ENCODE measurements around the gene POLR1D.
"Not testable (repeated sequence)": the region's sequence is repeated elsewhere in the genome, so short reads cannot be mapped to it uniquely, and the experiment has no call there.

POLR1D gene

DNA sequence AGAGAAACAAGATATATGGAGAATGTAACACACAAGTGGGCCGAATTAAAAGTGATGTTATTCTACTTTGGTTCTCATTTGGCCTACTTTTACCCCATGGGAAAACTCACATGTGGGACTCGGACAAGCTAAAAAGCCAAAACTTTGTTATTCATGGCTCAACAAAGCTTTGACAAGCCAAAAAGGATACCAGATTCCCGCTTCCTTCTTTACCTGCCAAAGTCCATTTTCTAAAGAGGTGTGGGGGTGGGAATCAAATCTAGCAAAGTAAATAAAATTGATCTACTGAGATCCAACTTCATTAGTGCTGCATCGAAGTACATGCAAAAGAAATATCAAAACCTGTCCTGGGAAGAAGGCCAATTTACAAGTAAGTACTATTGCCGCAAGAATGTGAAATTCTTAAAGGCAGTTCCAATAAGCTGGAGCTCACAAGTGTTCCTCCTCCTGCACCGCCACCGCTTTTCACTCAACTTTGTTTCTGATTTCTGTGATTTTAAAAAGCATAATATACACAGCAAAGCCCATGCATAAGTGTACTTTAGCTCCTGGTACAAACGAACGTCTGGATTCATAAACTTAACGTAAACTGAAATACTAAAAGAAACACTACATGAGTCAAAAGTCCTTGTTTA, 2.5 kb upstream of the POLR1D start:
- no peak for DNase-seq

DNA sequence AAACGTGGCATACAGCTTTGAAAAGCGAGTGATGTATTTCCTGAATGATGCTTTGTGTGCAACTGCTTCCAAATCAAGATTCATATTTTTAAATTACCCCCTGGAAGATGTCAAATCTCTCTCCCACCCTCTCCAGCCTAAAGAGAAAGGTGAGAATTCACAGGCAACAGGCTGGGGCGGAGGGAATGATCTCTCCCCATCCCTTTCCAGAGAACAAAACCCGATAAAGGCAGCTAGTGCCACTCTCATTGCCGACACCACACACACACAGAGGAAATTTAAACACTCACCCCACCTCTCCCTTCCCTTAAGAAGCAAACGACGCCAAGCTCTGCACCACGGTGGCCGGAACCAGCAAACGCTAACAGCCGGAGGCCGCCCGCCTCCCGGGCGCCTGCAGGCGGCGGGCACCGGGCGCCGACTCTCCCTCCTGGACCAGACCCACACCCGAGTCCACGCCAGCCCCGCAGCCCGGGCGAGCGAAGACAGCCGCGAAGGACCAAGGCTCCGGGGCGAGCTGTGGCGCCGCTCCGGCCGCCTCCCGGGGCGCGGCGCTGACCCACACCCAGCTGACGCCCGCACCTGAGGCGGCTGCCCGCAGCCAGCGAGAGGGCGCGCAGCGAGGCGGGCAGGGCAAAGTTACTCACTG, 1.8 kb upstream of the POLR1D start:
- peak; percentile 43 for DNase-seq

DNA sequence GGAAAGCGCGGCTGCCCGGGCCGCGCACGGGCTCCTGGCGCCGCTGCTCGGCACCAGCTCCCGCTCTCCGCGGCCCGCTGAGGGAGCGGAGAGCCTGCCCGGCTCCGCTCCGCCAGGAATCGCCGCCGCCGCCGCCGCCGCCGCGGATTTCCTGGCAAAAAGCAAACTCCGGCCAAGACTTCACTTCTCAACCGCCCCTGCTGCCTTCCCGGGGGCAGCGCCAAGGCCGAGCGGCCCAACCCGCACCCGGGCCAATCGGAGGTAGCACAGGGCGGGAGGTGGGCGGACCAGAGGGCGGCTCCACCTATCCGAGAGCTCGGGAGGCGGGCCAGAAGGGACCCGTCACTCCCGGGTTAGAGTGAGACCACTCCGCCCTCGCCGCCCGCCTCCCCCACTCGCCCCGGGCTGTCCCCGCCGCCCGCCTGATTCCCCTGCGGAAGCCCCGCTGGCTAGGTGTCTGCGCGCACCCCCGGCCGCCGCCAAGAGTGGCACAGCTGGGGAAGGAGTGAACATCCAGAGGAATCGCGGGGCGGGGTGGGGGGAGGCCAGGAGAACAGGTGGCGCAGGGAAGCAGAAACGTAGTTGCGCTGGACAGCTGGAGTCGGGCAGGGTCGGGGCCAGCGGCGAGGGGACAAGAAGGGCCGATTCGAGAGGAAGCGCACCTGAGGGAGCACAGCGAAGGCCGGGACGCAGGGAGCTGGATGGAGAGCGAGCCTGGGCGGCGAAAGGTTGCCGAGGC, 1.1 kb upstream of the POLR1D start, which contains the start of gene LNX2:
TSS of gene LNX2 (minus strand) at position 153 of the 739 bp plus-strand sequence. CDS start 38,826 bp downstream, outside the sequence.
- peak; percentile 96 for DNase-seq

DNA sequence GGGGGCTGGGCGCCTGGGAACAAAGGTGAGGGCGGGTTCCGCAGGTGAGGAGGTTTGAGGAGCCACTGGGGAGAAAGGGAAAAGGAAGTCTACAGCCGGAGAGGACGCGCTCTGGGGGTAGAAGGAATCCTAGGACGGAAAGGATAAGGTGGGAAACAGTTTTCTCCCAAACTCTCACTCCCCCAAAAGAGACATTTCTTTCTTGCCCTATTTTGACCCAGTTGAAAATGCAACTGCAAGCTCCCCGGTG, 651 bp upstream of the POLR1D start:
- DNase-seq, result no peak

DNA sequence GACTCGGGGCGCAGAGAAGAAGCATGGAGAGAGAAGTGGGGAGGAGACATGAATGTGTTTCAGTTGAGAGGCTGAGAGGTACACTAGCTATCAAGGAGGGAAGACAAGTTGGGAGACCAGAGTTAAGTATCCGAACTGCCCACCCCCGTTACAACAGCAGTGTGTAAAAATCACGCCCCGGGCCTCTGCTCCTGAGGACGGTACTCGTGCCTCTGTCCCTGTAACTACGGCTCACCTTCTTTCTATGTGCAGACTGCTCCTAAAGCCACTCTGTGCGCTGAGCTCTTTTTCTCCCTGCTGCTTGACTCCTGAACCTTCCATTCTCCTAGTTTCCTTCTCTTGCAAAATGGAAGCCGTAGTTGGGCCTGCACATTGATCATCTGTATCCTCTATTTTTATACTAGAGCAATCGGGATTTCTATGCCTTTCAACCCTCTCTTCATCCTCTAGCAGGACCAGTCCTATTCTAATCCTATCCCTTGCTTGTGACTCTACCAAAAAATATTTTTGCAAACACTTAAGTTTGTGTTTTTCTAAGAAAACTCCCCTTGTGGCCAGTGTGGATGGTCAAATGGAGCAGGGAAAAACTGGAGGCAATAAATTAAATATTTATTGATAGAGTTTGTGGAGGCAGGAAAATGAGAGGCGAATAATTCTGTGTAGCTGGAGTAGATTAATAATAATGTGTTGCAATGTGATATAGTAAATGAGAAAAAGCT, 569 bp downstream of the POLR1D start:
- no peak for DNase-seq

DNA sequence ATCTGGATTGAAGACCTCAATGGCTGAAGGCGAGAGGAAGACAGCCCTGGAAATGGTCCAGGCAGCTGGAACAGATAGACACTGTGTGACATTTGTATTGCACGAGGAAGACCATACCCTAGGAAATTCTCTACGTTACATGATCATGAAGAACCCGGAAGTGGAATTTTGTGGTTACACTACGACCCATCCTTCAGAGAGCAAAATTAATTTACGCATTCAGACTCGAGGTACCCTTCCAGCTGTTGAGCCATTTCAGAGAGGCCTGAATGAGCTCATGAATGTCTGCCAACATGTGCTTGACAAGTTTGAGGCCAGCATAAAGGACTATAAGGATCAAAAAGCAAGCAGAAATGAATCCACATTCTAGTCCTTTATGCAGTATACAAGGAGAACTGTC, 1.2 kb downstream of the POLR1D start:
- no peak for DNase-seq

DNA sequence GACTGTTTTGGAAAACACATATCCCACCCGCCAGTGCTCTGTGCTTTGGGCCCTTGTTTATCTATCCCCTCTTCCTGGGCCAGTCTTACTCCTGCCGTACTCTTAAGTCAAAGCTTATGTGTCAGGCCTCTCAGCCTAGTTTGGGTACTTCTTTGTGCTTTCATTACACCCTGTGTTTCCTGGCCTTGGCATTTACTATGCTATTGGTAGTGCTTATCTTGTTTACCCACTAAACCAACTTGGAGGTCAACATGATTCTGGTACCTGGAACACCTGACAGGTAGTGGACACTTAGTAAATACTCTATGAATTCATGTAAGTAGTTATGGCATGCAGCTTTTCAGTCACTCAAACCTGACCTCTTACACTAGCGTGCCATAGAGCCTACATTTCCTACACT, 2.4 kb downstream of the POLR1D start:
- no peak for DNase-seq

DNA sequence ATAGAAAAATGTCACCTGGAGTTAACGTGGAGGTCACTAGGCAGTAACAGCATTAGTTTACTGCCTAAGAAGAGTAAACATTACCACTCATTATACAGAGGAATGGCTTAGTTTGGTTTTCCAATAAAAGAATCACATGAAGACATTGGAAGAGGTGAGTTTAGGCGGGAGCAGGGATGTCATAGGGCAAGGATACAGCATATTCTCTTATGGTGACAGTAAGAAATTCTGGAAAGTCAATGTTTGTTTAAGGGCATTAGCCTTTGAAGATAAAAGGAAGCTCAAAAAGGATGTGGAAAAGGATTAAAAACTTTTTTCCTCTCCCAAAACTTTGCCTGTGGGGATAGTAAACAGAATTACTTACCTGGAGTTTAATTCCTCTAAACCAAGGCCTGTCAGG, 4.1 kb downstream of the POLR1D start:
- DNase-seq, result no peak

DNA sequence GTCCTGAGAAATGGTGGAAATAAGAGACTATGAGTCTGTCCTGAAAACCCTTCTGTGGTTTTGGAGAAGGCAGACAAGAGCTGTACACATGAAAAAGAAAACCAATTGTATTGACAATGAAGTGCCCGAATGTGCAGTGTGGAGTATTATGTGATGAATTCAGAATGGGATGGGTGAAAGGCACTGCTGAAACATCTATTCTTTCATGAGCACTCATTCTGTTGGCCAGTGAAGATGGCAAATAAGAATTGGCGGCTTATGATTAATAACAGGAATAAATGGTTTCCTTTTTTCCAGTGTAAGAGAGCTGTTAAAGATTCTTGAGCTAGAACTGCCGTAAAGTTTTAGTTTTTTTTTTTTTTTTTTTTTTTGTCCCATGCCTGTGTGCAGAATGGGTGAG, 5.7 kb downstream of the POLR1D start:
- DNase-seq, result no peak

DNA sequence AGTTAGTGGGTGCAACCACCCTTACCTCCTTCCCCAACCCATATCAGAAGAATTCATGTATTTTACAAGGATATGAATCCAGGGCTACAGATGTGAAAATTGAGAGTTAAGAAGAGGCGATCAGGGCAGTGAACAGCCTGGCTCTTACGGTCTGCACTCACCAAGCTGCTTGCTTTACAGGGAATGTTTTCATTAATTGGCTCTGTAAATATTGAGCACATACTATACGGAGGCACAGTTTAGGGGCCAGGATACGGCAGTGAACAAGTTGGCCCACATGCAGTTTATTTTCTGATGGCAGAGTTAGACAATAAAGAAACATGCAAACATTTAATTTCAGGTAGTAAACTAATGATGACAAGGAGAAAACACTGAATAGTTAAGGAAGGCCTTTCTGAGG, 6.4 kb downstream of the POLR1D start:
- DNase-seq, result no peak

DNA sequence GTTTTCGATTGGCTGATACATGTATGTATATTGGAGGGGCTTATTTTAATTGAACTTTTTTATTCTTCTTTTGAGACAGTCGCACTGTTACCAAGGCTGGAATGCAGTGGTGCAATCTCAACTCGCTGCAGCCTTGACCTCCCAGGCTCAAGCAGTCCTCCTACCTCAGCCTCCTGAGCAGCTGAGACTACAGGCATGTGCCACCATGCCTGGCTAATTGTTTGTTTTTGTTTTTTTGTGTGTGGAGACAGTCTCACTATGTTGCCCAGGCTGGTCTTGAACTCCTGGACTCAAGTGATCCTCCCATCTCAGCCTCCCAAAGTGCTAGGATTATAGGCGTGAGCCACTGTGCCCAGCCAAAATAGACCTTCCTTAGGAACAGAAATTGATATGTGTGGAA, 7.1 kb downstream of the POLR1D start:
- not testable (repeated sequence) for DNase-seq

DNA sequence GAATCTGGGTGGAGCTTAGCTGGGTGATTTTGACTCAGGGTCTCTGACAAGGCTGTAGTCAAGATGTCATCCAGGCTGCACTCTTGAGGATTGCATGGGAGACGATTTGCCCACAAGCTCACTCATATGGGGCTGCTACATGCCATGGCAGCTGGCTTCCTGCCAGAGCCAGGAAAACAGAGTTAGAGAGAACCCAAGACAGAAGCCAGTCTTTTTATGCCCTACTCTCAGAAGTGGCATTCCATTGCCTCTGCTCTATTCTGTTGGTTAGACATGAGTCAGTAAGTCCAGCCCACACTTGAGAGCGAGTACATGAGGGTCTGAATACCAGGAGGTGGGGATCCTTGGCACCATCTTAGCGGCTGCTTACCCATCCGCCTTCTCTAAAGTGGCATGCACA, 9.5 kb downstream of the POLR1D start:
- no peak for DNase-seq

DNA sequence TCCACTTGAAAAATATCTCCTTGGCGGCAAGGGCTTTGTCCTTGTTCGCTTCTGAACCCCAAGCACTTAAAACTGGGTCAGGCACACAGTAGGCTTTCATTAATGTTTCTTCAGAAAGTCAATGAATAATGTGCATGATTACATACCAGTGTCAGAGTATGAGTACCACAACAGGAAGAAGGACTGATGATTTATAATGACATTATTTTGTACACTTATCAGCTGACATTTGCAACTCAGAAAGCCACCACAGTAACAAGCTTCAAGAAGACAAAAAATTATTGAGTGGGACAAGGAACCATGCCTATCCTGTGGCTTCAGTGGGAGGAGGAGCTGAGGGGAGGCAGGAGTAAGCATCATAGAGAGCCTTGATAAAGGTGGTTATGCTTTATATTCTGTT, 10.0 kb downstream of the POLR1D start:
- DNase-seq, result no peak

DNA sequence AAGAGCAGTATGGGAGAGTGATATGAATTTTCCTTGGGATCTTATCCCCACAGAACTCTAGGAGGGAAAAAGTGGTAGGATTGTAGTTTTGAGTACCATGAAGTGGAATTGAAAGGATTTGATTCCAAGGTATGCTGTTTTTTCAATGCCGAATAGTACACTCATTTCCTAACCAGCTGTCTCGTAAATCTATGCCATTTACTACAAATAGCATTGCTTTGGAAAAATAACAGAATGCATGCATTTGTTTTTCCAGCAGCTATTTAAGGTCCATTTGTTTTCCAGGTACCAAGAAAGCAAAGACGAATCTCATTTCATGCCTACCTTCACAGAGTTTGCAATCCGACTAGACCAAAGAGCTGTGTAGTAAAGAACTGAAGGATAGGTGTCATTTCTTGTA, 10.5 kb downstream of the POLR1D start:
- DNase-seq, result no peak

DNA sequence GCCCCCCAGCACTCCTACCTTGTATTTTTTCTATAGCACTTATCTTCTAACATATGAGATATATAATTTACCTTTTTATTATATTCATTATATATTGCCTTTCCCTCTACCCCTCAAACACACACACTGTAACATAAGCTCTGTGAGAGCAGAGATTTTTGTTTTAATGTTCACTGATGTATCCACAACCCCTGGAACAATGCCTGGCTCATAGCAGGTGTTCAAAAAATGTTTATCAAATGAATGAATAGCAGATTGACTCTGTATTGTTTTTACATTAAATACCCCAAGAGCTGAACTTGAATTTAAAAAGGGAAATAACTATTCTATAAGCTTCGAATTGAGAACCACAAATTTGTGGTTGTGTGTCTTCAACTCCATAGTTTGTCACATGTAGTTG, 11.0 kb downstream of the POLR1D start:
- no peak for DNase-seq

DNA sequence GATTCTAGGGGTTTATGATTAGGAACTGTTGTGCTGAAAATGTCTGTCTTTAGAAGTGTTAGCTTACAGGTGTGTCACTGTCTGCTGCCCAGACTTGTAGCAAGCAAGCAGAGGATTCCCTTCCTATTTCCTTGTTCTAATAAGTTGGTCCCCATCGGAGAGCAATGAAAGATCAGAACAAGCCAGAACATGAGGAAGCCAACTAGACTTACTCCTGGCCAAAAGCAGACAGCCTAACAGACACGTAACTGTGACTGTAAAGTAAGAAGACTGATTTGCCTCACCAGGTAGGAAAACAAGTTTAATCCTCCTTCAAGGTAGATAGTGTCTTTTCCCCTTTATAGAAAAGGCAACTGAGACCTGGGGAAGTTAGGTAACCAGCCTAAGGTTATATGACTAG, 12.5 kb downstream of the POLR1D start:
- DNase-seq, result no peak

DNA sequence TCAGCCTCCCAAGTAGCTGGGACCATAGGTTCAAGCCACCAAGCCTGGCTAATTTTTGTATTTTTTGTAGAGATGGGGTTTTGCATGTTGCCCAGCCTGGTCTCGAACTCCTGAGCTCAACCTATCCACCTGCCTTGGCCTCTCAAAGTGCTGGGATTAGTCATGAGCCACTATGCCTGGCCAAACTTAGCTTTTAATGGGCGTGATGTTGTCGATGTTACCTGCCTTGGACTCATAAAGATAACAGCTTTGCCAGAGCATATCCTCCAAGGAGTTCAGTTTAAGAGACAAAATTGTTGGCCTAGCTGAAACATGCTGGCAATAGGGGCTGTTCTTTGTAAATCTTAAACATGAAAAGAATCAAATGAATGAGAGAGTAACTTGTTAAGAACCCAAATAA, 13.1 kb downstream of the POLR1D start:
- no peak for DNase-seq

DNA sequence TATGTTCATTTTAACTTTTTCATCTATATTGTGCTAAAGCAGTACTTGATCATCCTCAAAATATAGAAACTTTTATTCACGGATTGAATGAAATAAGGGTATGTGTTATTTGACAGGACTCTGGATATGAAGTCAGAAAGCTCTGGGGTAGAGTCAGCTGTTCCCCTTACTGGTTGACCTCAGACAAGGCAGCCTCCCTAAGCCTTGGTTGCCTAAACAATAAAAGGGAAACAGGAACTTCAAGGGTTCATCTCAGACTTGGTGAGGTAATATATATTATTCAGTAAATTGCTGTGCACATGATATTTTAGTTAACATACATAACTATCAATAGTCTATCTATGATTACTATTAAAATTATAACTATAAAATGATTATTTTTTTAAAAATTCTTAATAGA, 13.6 kb downstream of the POLR1D start:
- DNase-seq, result no peak

DNA sequence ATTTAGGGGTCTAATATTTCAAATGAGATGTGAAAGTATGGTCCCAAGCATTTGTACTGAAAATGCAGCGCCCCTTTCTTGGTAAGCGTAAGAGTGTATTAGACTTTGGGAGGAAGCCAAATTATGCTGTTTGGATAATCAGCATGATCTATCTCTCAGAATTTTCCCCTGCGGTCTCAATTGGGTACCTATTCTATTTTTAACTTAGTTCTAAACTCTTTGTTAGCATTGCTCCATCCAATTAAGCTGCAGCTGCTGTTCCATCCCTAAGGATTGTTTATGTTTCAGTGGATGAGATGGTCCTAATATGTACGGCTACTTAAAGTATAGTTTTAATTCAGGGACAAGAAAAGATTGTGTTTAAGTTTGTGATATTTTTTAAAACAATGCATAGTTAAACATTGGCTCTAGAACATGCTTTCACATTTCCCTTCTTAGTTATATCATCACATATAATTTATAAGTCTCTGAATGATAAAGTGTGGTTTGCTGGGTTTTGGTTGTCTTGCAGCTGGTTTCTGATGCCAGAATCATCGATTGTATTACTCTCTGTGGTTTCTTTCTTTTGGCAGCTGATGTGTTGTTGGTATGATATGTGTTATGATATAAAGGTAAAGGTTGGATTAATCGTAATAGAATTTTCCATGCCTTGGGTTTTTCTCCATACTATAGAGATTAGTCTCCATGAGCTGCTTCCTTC, 15.0 kb downstream of the POLR1D start:
- no peak for DNase-seq

DNA sequence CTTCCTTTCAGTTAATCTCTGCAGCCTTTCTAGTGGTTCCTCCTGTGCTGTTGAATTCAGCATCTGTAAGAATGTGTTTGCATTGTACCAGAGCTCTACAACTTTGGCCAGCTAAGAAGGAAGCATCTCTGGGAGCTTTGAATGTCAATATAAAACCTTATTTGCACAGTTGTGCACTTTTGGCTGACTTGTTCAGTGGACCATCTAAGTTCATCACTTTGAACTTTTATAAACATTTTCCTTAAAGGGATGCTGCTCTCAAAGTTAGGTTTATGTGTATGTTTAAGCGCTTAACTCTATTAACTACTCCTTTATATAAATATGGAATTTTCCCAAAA, 15.6 kb downstream of the POLR1D start:
- DNase-seq, result no peak

DNA sequence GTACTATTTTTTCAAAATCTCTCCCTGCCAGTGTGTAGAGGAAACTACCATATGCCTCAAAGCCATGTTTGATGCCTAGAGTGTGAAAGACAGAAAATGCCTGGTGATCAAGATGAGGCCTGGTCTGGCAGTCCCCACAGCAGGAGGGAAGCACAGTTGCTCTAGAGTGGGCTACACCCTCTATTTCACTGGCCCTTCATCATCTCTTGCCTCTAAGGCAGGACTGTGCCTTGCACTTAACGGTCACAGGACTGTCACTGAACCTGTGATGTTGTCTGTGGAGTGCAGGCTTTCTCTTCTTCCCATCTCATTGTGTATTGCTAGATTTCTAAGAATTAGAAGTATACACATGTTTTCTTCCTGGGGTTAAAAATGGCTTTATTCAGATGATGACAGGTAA, 16.3 kb downstream of the POLR1D start:
- no peak for DNase-seq

DNA sequence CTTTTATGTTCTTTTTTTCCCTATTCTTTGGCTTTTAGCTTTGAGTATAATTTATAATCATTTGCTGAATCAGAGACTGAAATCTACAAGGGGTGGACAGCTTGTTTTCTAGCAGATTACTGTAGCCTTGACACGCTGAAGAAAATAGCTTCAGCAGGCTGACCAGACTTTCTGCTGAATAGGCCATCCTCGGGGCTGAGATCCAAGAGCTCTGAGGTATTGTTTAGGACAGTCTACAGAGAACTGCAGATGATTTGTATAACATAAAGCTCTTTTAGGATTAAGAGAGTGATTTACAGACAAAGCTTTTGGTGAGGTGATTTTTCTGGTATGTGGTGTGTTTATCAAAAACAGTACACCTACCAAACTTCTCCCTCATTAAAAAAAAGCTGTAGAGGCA, 16.8 kb downstream of the POLR1D start:
- DNase-seq, result no peak

DNA sequence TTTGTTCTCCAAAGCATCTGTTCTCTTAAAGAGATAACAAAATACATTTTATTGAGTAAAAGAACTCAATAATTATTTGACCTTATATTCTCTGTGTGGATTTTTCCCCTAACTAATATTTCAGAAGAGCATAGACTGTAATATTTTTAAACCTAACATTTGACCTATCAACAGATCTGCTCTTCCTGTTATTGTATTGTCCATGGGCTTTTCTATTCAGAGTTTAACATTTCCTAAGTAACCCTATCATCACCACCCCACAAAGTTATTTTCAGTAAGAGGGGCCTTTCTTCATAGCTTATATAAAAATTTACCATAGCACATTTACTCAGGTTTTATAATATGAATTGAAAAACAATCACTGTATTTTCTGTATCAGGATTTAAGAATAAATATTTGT, 17.5 kb downstream of the POLR1D start:
- DNase-seq, result no peak
